ENCODE data around the gene PPIAL4G.
"Not testable (repeated sequence)": the region's sequence is repeated elsewhere in the genome, so short reads cannot be mapped to it uniquely, and the experiment has no call there.

The PPIAL4G gene

GRCh38 chr1:148483029-148483428 is at the start of gene PPIAL4G:
Gene PPIAL4G, minus strand, starts transcription at chr1:148483302. Its CDS starts 50 bp downstream, at chr1:148483252.
- FAIRE-seq: not testable (repeated sequence)

- not testable (repeated sequence) for FAIRE-seq
Observed at GRCh38 chr1:148532158-148532557, 49.1 kb upstream of the PPIAL4G start.

- not testable (repeated sequence) for FAIRE-seq
Observed at GRCh38 chr1:148529101-148529567, 46.0 kb upstream of the PPIAL4G start.

GRCh38 chr1:148528591-148528990 is 45.5 kb upstream of the PPIAL4G start:
- not testable (repeated sequence) for FAIRE-seq

GRCh38 chr1:148526587-148526986 is 43.5 kb upstream of the PPIAL4G start:
- FAIRE-seq: not testable (repeated sequence)

GRCh38 chr1:148523205-148524144 is 40.4 kb upstream of the PPIAL4G start:
- not testable (repeated sequence) for FAIRE-seq

- FAIRE-seq: not testable (repeated sequence)
Observed at GRCh38 chr1:148522561-148523204, 39.6 kb upstream of the PPIAL4G start.

- FAIRE-seq: not testable (repeated sequence)
Observed at GRCh38 chr1:148522072-148522471, 39.0 kb upstream of the PPIAL4G start.

GRCh38 chr1:148514310-148514709 is 31.2 kb upstream of the PPIAL4G start:
- not testable (repeated sequence) for FAIRE-seq

- FAIRE-seq: not testable (repeated sequence)
Observed at GRCh38 chr1:148512571-148513184, 29.6 kb upstream of the PPIAL4G start.

GRCh38 chr1:148493933-148494332 is 10.8 kb upstream of the PPIAL4G start:
- not testable (repeated sequence) for FAIRE-seq

GRCh38 chr1:148481134-148481533 is 2.0 kb downstream of the PPIAL4G start:
- FAIRE-seq: not testable (repeated sequence)

- not testable (repeated sequence) for FAIRE-seq
Observed at GRCh38 chr1:148459694-148460093, 23.4 kb downstream of the PPIAL4G start.

GRCh38 chr1:148458901-148459581 is 24.1 kb downstream of the PPIAL4G start:
- FAIRE-seq: not testable (repeated sequence)

GRCh38 chr1:148458398-148458797 is 24.7 kb downstream of the PPIAL4G start:
- FAIRE-seq: not testable (repeated sequence)

GRCh38 chr1:148452845-148453244 is 30.3 kb downstream of the PPIAL4G start:
- FAIRE-seq: not testable (repeated sequence)

- FAIRE-seq: not testable (repeated sequence)
Observed at GRCh38 chr1:148439654-148440325, 43.3 kb downstream of the PPIAL4G start.

- no peak for FAIRE-seq
Observed at GRCh38 chr1:148435406-148435805, 47.7 kb downstream of the PPIAL4G start.

- no peak for FAIRE-seq
Observed at GRCh38 chr1:148434832-148435231, 48.3 kb downstream of the PPIAL4G start.

GRCh38 chr1:148432916-148433317 is 50.2 kb downstream of the PPIAL4G start:
- not testable (repeated sequence) for FAIRE-seq
